Neural cell (in vitro differentiated cells): ENCODE results near the gene VOPP1. TPM values are rescaled to one million over a fixed set of nuclear protein-coding genes. Genes with fewer than 3 reads are reported as not detected.
"Not testable (repeated sequence)": the region's sequence is repeated elsewhere in the genome, so short reads cannot be mapped to it uniquely, and the experiment has no call there.

ENCODE experiments used
- H2AFZ ChIP-seq: fragments of 200-600, 300-800 bp; sonication (generic), shearing (Covaris generic); 2 replicates; pipeline ENCODE4 v1.6.0; 2014; ENCODE audit warnings: low read depth, mild to moderate bottlenecking, antibody characterized with exemption, low read length, moderate library complexity
- H3F3A ChIP-seq: fragments of 200-600 bp; shearing (Covaris generic); 2 replicates; pipeline ENCODE4 v1.6.1; 2016; ENCODE audit warnings: mild to moderate bottlenecking, moderate library complexity, mixed read lengths, antibody characterized with exemption, low read length; ENCODE audit not compliant: insufficient read depth, poor library complexity, severe bottlenecking
- H3K27ac ChIP-seq: fragments of 200-600, 300-800 bp; sonication (generic), shearing (Covaris generic); 2 replicates; pipeline ENCODE4 v1.5.1; 2014; ENCODE audit warnings: mild to moderate bottlenecking, low read length, moderate library complexity
- H3K27me3 ChIP-seq: fragments of 300-800, 200-600 bp; sonication (generic), shearing (Covaris generic); 2 replicates; pipeline ENCODE4 v1.6.0; 2014; ENCODE audit warnings: mild to moderate bottlenecking, low read depth, low read length, moderate library complexity; ENCODE audit not compliant: insufficient read depth
- H3K36me3 ChIP-seq: fragments of 300-800, 200-600 bp; sonication (generic), shearing (Covaris generic); 2 replicates; pipeline ENCODE4 v1.5.1; 2014; ENCODE audit warnings: mild to moderate bottlenecking, antibody characterized with exemption, low read length, moderate library complexity; ENCODE audit not compliant: insufficient read depth
- H3K4me2 ChIP-seq: fragments of 300-800, 200-600 bp; sonication (generic), shearing (Covaris generic); 2 replicates; pipeline ENCODE4 v1.6.0; 2014; ENCODE audit warnings: mild to moderate bottlenecking, low read length
- H3K4me3 ChIP-seq: fragments of 300-800, 200-600 bp; sonication (generic), shearing (Covaris generic); 2 replicates; pipeline ENCODE4 v1.5.1; 2014; ENCODE audit warnings: mild to moderate bottlenecking, low read length, moderate library complexity
- H3K79me2 ChIP-seq: fragments of 200-600 bp; shearing (Covaris generic); replicated peaks from 2 replicates; pipeline ENCODE4 v1.6.0; 2014; ENCODE audit warnings: mild to moderate bottlenecking, low read length, moderate library complexity; ENCODE audit not compliant: insufficient read depth
- H3K9ac ChIP-seq: fragments of 300-800, 200-600 bp; sonication (generic), shearing (Covaris generic); 2 replicates; pipeline ENCODE4 v1.6.1; 2016; ENCODE audit warnings: mild to moderate bottlenecking, low read length, mixed read lengths
- H3K9me2 ChIP-seq: fragments of 200-600 bp; shearing (Covaris generic); 2 replicates; pipeline ENCODE4 v1.6.1; 2016; ENCODE audit warnings: mild to moderate bottlenecking, low read length, mixed read lengths; ENCODE audit not compliant: insufficient read depth
- H3K9me3 ChIP-seq: fragments of 200-600, 300-800 bp; sonication (generic), shearing (Covaris generic); 2 replicates; pipeline ENCODE4 v1.6.1; 2016; ENCODE audit warnings: mild to moderate bottlenecking, mixed run types, low read length, moderate library complexity, mixed read lengths
- H4K20me1 ChIP-seq: fragments of 200-600 bp; shearing (Covaris generic); 2 replicates; pipeline ENCODE4 v1.6.1; 2016; ENCODE audit warnings: mild to moderate bottlenecking, mixed run types; ENCODE audit not compliant: insufficient read depth
- EP300 ChIP-seq: fragments of 450-650 bp; conservative IDR thresholded peaks from 2 replicates; pipeline ENCODE4 v1.6.1; 2014; ENCODE audit warnings: antibody characterized with exemption, mild to moderate bottlenecking, moderate library complexity; ENCODE audit not compliant: poor library complexity, severe bottlenecking
- EZH2 ChIP-seq: fragments of 200-600, 300-800 bp; shearing (Covaris generic), sonication (generic); IDR thresholded peaks from 2 replicates; pipeline ENCODE4 v1.6.1; 2014; ENCODE audit warnings: antibody characterized with exemption, low read length, borderline replicate concordance, mild to moderate bottlenecking; ENCODE audit not compliant: insufficient read depth, poor library complexity, severe bottlenecking
- MXI1 ChIP-seq: fragments of 450-650 bp; conservative IDR thresholded peaks from 2 replicates; pipeline ENCODE4 v1.6.1; 2014; ENCODE audit warnings: antibody characterized with exemption, mild to moderate bottlenecking; ENCODE audit not compliant: poor library complexity, severe bottlenecking
- POLR2AphosphoS5 ChIP-seq: IDR thresholded peaks from 2 replicates; pipeline ENCODE4 v1.6.1; 2012
- RAD21 ChIP-seq: fragments of 450-650 bp; conservative IDR thresholded peaks from 2 replicates; pipeline ENCODE4 v1.6.1; 2014; ENCODE audit warnings: antibody characterized with exemption, mild to moderate bottlenecking, moderate library complexity
- SMC3 ChIP-seq: fragments of 450-650 bp; conservative IDR thresholded peaks from 2 replicates; pipeline ENCODE4 v1.6.1; 2014; ENCODE audit warnings: antibody characterized with exemption, mild to moderate bottlenecking, moderate library complexity; ENCODE audit not compliant: poor library complexity
- TAF1 ChIP-seq: IDR thresholded peaks from 2 replicates; pipeline ENCODE4 v1.6.1; 2012; ENCODE audit warnings: low read depth
- polyA plus RNA-seq: library from polyadenylated mRNA; depleted of rRNA; stranded (reverse); fragments of >200 nt; gene quantifications from 2 replicates; pipeline ENCODE4 v1.2.3, GENCODE V29; 2014
- TF ChIP-seq, protein P1 (sequence below): IDR thresholded peaks from 2 replicates; pipeline ENCODE4 v1.6.1; 2012; ENCODE audit warnings: borderline replicate concordance
- TF ChIP-seq, protein P2 (sequence below): fragments of 450-650 bp; IDR thresholded peaks from 2 replicates; pipeline ENCODE4 v1.5.1; 2014; ENCODE audit warnings: antibody characterized with exemption, mild to moderate bottlenecking, moderate library complexity; ENCODE audit not compliant: poor library complexity, severe bottlenecking

Gene VOPP1
- polyA plus RNA-seq, 1 donor from 2014 or later, result 85.8 TPM

DNA sequence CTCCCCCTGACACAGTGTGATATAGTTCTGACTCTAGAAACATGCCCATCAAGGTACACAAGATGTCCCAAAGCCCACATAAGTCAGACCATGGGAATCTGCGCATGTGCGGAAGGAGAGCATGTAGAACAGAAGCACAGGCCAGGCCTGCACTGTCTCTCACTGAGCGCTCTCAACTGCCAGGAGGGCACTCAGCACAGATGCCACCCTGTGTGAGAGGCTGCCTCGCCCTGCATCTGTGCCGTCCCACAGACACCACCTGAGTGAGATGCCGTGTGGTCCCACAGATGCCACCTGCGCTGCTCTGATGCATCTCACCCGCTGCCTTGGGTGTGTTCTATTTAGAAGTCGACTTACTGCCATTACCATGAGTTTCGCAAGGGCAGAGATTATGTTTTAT is 98.4 kb downstream of the VOPP1 start:
- no peak for TF ChIP-seq SMC3
- TF ChIP-seq RAD21, result no peak
- TF ChIP-seq, protein P1, sequence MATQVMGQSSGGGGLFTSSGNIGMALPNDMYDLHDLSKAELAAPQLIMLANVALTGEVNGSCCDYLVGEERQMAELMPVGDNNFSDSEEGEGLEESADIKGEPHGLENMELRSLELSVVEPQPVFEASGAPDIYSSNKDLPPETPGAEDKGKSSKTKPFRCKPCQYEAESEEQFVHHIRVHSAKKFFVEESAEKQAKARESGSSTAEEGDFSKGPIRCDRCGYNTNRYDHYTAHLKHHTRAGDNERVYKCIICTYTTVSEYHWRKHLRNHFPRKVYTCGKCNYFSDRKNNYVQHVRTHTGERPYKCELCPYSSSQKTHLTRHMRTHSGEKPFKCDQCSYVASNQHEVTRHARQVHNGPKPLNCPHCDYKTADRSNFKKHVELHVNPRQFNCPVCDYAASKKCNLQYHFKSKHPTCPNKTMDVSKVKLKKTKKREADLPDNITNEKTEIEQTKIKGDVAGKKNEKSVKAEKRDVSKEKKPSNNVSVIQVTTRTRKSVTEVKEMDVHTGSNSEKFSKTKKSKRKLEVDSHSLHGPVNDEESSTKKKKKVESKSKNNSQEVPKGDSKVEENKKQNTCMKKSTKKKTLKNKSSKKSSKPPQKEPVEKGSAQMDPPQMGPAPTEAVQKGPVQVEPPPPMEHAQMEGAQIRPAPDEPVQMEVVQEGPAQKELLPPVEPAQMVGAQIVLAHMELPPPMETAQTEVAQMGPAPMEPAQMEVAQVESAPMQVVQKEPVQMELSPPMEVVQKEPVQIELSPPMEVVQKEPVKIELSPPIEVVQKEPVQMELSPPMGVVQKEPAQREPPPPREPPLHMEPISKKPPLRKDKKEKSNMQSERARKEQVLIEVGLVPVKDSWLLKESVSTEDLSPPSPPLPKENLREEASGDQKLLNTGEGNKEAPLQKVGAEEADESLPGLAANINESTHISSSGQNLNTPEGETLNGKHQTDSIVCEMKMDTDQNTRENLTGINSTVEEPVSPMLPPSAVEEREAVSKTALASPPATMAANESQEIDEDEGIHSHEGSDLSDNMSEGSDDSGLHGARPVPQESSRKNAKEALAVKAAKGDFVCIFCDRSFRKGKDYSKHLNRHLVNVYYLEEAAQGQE, result no peak
- TF ChIP-seq TAF1, result no peak
- TF ChIP-seq, protein P2, sequence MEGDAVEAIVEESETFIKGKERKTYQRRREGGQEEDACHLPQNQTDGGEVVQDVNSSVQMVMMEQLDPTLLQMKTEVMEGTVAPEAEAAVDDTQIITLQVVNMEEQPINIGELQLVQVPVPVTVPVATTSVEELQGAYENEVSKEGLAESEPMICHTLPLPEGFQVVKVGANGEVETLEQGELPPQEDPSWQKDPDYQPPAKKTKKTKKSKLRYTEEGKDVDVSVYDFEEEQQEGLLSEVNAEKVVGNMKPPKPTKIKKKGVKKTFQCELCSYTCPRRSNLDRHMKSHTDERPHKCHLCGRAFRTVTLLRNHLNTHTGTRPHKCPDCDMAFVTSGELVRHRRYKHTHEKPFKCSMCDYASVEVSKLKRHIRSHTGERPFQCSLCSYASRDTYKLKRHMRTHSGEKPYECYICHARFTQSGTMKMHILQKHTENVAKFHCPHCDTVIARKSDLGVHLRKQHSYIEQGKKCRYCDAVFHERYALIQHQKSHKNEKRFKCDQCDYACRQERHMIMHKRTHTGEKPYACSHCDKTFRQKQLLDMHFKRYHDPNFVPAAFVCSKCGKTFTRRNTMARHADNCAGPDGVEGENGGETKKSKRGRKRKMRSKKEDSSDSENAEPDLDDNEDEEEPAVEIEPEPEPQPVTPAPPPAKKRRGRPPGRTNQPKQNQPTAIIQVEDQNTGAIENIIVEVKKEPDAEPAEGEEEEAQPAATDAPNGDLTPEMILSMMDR, result no peak
- no peak for TF ChIP-seq EZH2
- TF ChIP-seq MXI1, result no peak
- no peak for TF ChIP-seq POLR2AphosphoS5
- no peak for TF ChIP-seq EP300
- H4K20me1 ChIP-seq, result no peaks in the 10 kb centered on the region

DNA sequence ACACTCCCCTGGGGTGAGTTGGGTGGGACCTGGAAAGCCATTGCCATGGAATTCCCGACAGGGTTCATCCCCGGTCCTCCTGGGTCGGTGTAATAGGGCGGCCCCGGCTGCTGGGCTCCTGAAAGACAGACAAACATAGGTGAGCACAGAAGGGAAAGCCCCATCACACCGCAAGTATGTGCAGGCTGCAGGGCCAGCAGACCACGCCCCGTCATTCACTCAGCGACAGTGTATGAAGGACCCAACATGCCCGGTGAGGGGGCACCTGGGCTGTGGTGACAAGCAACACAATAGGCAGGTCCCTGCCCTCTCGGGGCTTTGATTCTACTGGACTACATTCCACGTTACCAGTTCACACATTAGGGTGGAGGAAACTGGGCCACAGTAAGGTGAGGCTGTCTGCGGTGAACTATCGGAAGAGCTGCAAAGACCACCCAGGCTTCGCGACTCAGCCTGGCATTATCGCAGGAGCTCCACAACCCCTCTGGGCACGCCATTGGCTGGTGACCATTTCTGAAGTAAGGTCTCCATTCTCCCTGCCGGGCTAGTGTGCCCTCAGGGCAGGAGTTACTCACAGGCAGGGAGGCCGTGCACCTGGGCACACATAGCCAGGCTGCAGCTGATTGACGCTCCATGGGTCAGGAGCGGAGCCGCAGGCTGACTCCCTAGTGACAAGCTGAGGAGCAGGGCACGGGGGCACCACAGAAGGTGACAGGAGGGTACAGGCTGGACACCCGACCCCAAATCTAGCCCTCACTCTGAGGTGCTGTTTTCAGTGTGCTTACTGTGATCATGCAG is 99.2 kb downstream of the VOPP1 start:
- Histone ChIP-seq H3K4me2 (no peak overlapping the region), H3K4me3 (no peak overlapping the region), H2AFZ (no peak overlapping the region), H3K36me3 (no peaks in the 10 kb centered on the region), H3K27me3 (no peaks in the 10 kb centered on the region), H3K27ac (no peak overlapping the region), H3F3A (no peaks in the 10 kb centered on the region), H3K9me3 (no peaks in the 10 kb centered on the region), H4K20me1 (no peaks in the 10 kb centered on the region), H3K79me2 (no peaks in the 10 kb centered on the region), H3K9me2 (no peaks in the 10 kb centered on the region), H3K9ac (no peak overlapping the region)
- TF ChIP-seq EZH2 (no peak), SMC3 (no peak), MXI1 (no peak), TAF1 (no peak), RAD21 (no peak), POLR2AphosphoS5 (no peak), EP300 (no peak)
- TF ChIP-seq, protein P1, result no peak
- TF ChIP-seq, protein P2, result no peak

More for the DNA sequence above, 98.4 kb downstream of the VOPP1 start:
- Histone ChIP-seq H2AFZ (no peak overlapping the region), H3K36me3 (no peaks in the 10 kb centered on the region), H3K9ac (no peak overlapping the region), H3K9me3 (no peaks in the 10 kb centered on the region), H3K27ac (no peak overlapping the region), H3F3A (no peaks in the 10 kb centered on the region), H3K4me2 (no peak overlapping the region), H3K4me3 (no peak overlapping the region), H3K27me3 (no peaks in the 10 kb centered on the region), H3K9me2 (no peaks in the 10 kb centered on the region), H3K79me2 (no peaks in the 10 kb centered on the region)

DNA sequence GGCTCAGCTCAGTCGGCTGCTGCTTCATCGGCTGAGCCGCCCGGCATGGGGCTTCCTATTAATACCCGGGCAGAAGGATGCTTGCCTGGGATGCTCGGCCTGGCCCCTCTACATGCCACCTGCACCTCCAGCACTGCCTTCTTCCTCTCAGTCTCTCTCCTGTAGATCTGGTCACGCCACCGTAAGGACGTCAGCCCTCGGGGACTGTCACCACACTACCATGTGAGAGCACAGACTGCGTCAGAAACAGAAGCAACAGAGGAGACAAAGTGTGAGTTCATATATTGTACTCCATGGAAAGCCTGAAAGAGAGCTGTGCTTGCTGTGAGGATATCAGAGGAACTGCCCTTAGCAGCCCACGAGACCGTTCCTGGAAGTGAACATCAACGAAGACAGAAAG is 99.9 kb downstream of the VOPP1 start:
- not testable (repeated sequence) for H3K4me3 ChIP-seq, H3F3A ChIP-seq, H2AFZ ChIP-seq, H3K9me3 ChIP-seq, H3K4me2 ChIP-seq, H3K36me3 ChIP-seq, H3K9me2 ChIP-seq, H3K27me3 ChIP-seq, H3K9ac ChIP-seq, H3K79me2 ChIP-seq, H4K20me1 ChIP-seq, H3K27ac ChIP-seq
